ENCODE measurements around the gene OR56B1.

OR56B1 gene

DNA sequence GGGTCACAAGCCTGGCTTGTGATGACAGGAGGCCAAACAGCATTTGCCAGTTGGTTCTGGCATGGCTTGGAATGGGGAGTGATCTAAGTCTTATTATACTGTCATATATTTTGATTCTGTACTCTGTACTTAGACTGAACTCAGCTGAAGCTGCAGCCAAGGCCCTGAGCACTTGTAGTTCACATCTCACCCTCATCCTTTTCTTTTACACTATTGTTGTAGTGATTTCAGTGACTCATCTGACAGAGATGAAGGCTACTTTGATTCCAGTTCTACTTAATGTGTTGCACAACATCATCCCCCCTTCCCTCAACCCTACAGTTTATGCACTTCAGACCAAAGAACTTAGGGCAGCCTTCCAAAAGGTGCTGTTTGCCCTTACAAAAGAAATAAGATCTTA is 843 bp downstream of the OR56B1 start:
- no peak for DNase-seq (ENCODE audit: low spot score)

GRCh38 chr11:5737670-5738392 is 1.6 kb downstream of the OR56B1 start:
- no peak for DNase-seq (ENCODE audit: low spot score)

DNA sequence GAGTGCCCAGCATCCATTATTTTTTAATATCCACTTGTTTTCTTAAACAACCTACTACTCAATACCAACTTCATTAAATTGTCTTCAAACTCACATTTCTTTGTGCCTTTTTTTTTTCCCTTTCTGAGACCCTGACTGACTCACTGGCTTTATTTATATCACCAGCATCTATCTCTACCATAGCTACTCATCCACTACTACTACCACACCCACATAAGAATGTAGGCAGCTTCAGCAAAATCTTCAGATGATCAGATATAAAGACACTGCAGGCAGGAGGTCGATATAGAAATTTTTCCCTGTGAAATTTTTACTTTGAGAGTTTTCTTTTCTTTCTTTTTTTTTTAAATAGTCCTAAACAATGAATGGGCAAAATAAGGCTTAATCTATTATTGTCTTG is 2.2 kb downstream of the OR56B1 start:
- no peak for DNase-seq (ENCODE audit: low spot score)

DNA sequence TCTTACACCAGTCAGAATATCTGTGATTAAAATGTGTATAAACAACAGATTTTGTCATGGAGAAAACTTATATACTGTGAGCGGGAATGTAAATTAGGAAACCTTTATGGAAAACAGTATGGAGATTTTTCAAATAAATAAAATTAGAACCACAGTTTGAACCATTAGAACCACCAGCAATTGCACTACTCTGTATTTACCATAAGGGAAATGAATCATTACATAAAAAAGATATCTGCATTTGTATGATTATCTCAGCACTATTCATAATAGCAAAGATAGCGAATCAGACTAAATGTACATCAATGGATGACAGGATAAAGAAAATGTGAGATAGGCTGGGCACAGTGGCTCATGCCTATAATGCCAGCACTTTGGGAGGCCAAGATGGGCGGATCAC is 10.4 kb downstream of the OR56B1 start:
- DNase-seq (ENCODE audit: low spot score): no peak

DNA sequence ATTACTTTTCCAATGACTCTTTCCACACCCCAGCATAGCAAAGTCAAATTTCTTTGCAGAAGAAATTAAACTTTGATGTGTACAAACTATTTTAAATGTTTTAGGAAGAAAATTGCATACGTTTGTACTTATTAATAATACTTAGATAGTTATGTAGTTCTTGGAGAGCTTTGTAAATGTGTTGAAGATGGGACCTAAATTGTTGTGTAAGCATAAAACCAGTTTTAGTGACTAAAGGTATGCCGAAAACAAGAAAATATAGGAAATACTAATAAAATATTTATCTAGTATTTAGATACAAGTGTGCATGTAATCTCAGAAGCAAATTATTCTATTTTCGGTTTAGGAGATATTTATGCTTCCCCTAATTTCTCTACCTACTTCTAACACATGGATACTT is 13.6 kb downstream of the OR56B1 start:
- DNase-seq (ENCODE audit: low spot score): no peak

DNA sequence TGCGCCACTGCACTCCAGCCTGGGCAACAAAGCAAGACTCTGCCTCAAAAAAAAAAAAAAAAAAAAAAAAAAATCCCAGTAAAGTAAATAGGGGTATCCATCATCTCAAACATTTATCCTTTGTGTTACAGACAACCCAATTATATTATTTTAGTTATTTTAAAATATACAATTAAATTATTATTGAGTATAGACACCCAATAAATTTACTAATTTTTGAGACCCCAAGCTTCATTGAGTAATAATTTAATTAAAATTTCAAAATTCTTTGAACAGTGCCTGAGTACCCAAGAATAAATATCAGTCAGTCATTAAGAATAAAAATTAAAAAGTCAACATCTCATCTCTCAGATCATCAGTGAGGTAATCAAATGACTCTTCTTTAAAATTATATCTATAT is 17.7 kb downstream of the OR56B1 start, which contains the start of gene OR52N4:
Gene OR52N4 (plus strand): TSS at position 301 of the 400 bp plus-strand sequence. CDS start 498 bp downstream, outside the sequence.
- no peak for DNase-seq (ENCODE audit: low spot score)

- no peak for DNase-seq (ENCODE audit: low spot score)
Observed at GRCh38 chr11:5767056-5767455, 30.8 kb downstream of the OR56B1 start.

- no peak for DNase-seq (ENCODE audit: low spot score)
Observed at GRCh38 chr11:5783255-5783654, 47.0 kb downstream of the OR56B1 start, which contains the start of gene OR52N5. Gene OR52N5, minus strand, starts transcription at chr11:5783355. Its CDS starts 4,721 bp downstream, at chr11:5778634.

Data from AG08396 (cell line).